Right lobe of liver (tissue), 4 donors: ENCODE measurements around the gene FAM20B.

Experiments
- POLR2A ChIP-seq: fragments of 450-650 bp; IDR thresholded peaks from one replicate; pipeline ENCODE4 v1.6.1; 2017; ENCODE audit warnings: antibody characterized with exemption, mild to moderate bottlenecking
- TF ChIP-seq, protein P1 (sequence below), 4 donors: fragments of 200-600 bp in 3 of 4; fragments of 450-650 bp in 1 of 4; IDR thresholded peaks; one replicate each; pipeline versions ENCODE4 v1.5.1 to v1.8.0; 2016 to 2022; ENCODE audit warnings: antibody characterized with exemption in 4 of 4, mild to moderate bottlenecking in 2 of 4
- donor health status: DM: no; HTN: no; CAD: no.
- donor health status: DM: no; HTN: no; CAD: no.
- donor health status: DM: no; HTN: yes; CAD: no.

GRCh38 chr1:179029321-179029759 lies 3.6 kb downstream of the FAM20B start:
- TF ChIP-seq, protein P1, sequence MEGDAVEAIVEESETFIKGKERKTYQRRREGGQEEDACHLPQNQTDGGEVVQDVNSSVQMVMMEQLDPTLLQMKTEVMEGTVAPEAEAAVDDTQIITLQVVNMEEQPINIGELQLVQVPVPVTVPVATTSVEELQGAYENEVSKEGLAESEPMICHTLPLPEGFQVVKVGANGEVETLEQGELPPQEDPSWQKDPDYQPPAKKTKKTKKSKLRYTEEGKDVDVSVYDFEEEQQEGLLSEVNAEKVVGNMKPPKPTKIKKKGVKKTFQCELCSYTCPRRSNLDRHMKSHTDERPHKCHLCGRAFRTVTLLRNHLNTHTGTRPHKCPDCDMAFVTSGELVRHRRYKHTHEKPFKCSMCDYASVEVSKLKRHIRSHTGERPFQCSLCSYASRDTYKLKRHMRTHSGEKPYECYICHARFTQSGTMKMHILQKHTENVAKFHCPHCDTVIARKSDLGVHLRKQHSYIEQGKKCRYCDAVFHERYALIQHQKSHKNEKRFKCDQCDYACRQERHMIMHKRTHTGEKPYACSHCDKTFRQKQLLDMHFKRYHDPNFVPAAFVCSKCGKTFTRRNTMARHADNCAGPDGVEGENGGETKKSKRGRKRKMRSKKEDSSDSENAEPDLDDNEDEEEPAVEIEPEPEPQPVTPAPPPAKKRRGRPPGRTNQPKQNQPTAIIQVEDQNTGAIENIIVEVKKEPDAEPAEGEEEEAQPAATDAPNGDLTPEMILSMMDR (IDR thresholded peaks at IDR 0.05), result no peak
- TF ChIP-seq POLR2A, result no peak
